K562 (cell line): ENCODE measurements around the gene RSBN1L. TPM values are rescaled to one million over a fixed set of nuclear protein-coding genes. Genes with fewer than 3 reads are reported as not detected.

Experiments used
- BMI1 ChIP-seq: fragments of 150-350 bp; IDR thresholded peaks from 2 replicates; pipeline ENCODE4 v1.6.1; 2014; ENCODE audit warnings: low read length
- ELK1 ChIP-seq: sonication (generic); formaldehyde crosslinking; IDR thresholded peaks from 2 replicates; pipeline ENCODE4 v1.8.1; 2022; ENCODE audit warnings: missing genetic modification reagents
- FOXM1 ChIP-seq, 2 experiments: fragments of 450-650 bp in 1 of 2; sonication (generic) in 1 of 2; formaldehyde crosslinking in 1 of 2; IDR thresholded peaks; 2 replicates each; pipeline versions ENCODE4 v1.6.1 to v1.9.0; 2017 to 2022; ENCODE audit warnings: low read depth in 2 of 2, mild to moderate bottlenecking in 2 of 2, missing genetic modification reagents in 1 of 2, moderate library complexity in 1 of 2
- MLX ChIP-seq, 2 experiments: fragments of 450-650 bp in 1 of 2; sonication (generic) in 1 of 2; formaldehyde crosslinking; conservative IDR thresholded peaks; 2 replicates each; pipeline versions ENCODE4 v1.4.0 to v1.8.1; 2020 to 2022; ENCODE audit warnings: mild to moderate bottlenecking in 1 of 2, missing genetic modification reagents in 1 of 2
- PHF21A ChIP-seq: fragments of 450-650 bp; IDR thresholded peaks from 2 replicates; pipeline ENCODE4 v1.6.1; 2017; ENCODE audit warnings: low read depth, borderline replicate concordance
- POLR2A ChIP-seq: fragments of 450-650 bp; conservative IDR thresholded peaks from 2 replicates; pipeline ENCODE4 v1.6.1; 2016
- RERE ChIP-seq: sonication (generic); formaldehyde crosslinking; IDR thresholded peaks from 2 replicates; pipeline ENCODE4 v1.8.0; 2023; ENCODE audit warnings: missing genetic modification reagents, mild to moderate bottlenecking, borderline replicate concordance
- SNAPC5 ChIP-seq: fragments of 250-450 bp; sonication (Bioruptor Pico); IDR thresholded peaks from 2 replicates; pipeline ENCODE4 v1.8.0; 2021; ENCODE audit warnings: moderate library complexity, mild to moderate bottlenecking, inconsistent platforms
- ZBTB43 ChIP-seq: sonication (generic); formaldehyde crosslinking; IDR thresholded peaks from 2 replicates; pipeline ENCODE4 v1.8.0; 2023; ENCODE audit warnings: mild to moderate bottlenecking, missing genetic modification reagents
- ZNF197 ChIP-seq: fragments of 200-800 bp; sonication (Bioruptor generic); IDR thresholded peaks from 2 replicates; pipeline ENCODE4 v1.6.1; 2016; ENCODE audit warnings: low read depth, missing genetic modification characterization, missing compliant biosample characterization
- ZNF609 ChIP-seq: sonication (generic); formaldehyde crosslinking; IDR thresholded peaks from 2 replicates; pipeline ENCODE4 v1.8.1; 2023; ENCODE audit warnings: missing genetic modification reagents, mild to moderate bottlenecking, borderline replicate concordance
- polyA plus RNA-seq, 8 experiments: library from polyadenylated mRNA; depleted of rRNA in 4 of 8; stranded (reverse) in 5 of 8; unstranded in 3 of 8; fragments of >200 nt; fragmentation: Nextera tagmentation in 2 of 8; fragmentation: Illumina TruSeq in 1 of 8; extraction: Ambion mirVana in 2 of 8; extraction: Trizol in 1 of 8; gene quantifications; 2 replicates each; pipeline versions ENCODE4 v1.2.1 to v1.2.3, GENCODE V29; 2011 to 2014; ENCODE audit warnings: inconsistent platforms in 1 of 8, missing spikeins in 1 of 8
- total RNA-seq, 7 experiments: library from RNA; depleted of rRNA in 6 of 7; stranded (reverse); fragments of >200 nt in 6 of 7; fragmentation: Illumina TruSeq in 2 of 7; extraction: Trizol in 2 of 7; gene quantifications; 2 replicates each; pipeline versions ENCODE4 v1.2.1 to v1.2.3, GENCODE V29; 2011 to 2021; ENCODE audit warnings: low replicate concordance in 1 of 7

RSBN1L gene
- total and polyA plus RNA-seq, 9 of the 15 experiments (the other 6 are each of a cell fraction or from before 2014, with no cell fraction given) = 6.2 to 35.2 (median 20.1) TPM

- peak; percentile 96; the same call in 1 of the 2 replicates for TF ChIP-seq RERE (CRISPR knock-in tag)
- no peak for TF ChIP-seq FOXM1 (IDR thresholded peaks at IDR 0.05; ENCODE audit: low read depth)
- no peak for TF ChIP-seq FOXM1 (CRISPR knock-in tag; IDR thresholded peaks at IDR 0.05; ENCODE audit: low read depth)
- TF ChIP-seq SNAPC5 (CRISPR knock-in tag) = no peak
- TF ChIP-seq MLX (CRISPR knock-in tag; conservative IDR thresholded peaks at IDR 0.05) = no peak; a peak in 1 of 4 replicates
- TF ChIP-seq ZNF197 = no peak
- TF ChIP-seq PHF21A = no peak
- TF ChIP-seq ZNF609 (CRISPR knock-in tag) = peak; percentile 45; the same call in 1 of the 2 replicates
- TF ChIP-seq POLR2A = no peak
- no peak for TF ChIP-seq ELK1 (CRISPR knock-in tag)
- TF ChIP-seq ZBTB43 (CRISPR knock-in tag) = no peak
- TF ChIP-seq BMI1 = no peak
Observed at GRCh38 chr7:77696643-77697534, 630 bp downstream of the RSBN1L start (continued).
